C4-2B (cell line): ENCODE data around the gene UNKL.
A peak's percentile ranks its signal among the peaks of the same experiment; 100 is the strongest.

Experiments used
- H3K27ac ChIP-seq: fragments of 450-650 bp; 2 replicates; pipeline ENCODE4 v1.5.1; 2017
- CTCF ChIP-seq: fragments of 450-650 bp; conservative IDR thresholded peaks from 2 replicates; pipeline ENCODE4 v1.5.1; 2017; ENCODE audit warnings: mild to moderate bottlenecking
- ZFX ChIP-seq: fragments of 450-650 bp; IDR thresholded peaks from 2 replicates; pipeline ENCODE4 v1.6.1; 2017

The UNKL gene

DNA sequence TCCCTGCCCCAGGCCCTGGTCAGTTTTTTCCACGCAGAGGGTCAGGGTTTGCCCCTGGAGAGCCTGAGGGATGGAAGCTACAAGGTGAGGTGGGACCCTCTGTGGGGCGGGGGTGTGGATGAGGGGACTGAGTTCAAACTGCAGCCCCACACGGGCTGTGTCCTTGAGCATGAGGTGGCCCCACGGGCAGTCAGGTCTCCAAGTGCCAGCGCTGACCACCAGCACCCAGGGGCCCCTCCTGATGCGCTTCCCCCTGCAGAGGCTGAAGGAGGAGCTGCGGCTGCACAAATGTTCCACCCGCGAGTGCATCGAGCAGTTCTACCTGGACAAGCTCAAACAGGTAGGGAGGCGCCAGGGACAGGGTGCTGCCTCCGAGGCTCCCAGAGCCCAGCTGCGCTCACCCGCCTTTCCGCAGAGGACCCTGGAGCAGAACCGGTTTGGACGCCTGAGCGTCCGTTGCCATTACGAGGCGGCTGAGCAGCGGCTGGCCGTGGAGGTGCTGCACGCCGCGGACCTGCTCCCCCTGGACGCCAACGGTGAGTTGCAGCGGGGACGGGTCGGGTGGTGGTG lies 67.1 kb downstream of the UNKL start:
- TF ChIP-seq CTCF (no peak), ZFX (no peak)

GRCh38 chr16:1346422-1347285 lies 67.8 kb downstream of the UNKL start:
- no peak overlapping the region for H3K27ac ChIP-seq
- no peak for TF ChIP-seq CTCF
- TF ChIP-seq ZFX: no peak

More for the DNA sequence above, 67.1 kb downstream of the UNKL start:
- no peak overlapping the region for H3K27ac ChIP-seq

DNA sequence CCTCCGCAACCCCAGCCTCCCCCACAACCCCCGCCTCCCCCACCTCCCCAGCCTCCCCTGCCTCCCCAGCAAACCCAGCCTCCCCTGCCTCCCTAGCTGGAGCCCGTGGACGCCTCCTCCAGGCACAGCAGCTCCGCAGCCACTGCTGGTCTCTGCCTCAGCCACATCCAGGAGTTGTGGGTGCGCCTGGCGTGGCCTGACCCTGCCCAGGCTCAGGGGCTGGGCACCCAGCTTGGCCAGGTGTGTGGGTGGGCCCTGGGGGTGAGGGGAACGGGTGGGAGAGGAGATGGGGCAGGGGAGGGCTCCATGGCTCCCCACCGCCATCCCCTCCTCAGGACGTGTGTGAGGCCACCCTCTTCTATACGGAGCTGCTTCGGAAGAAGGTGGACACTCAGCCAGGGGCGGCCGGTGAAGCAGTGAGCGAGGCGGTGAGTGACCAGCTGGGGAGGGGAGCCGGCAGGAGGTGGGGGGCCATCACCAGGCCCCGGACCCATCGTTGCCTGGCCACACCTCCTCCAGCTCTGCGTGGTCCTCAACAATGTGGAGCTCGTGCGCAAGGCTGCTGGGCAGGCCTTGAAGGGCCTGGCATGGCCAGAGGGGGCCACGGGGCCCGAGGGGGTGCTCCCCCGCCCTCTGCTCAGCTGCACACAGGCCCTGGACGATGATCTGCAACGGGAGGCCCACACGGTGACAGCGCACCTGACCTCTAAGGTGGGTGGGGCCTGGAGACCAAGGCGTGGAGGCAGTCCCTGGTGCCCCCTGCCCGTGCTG lies 68.7 kb downstream of the UNKL start:
- TF ChIP-seq CTCF (no peak), ZFX (no peak)
- no peak overlapping the region for H3K27ac ChIP-seq

GRCh38 chr16:1345087-1345486 lies 69.4 kb downstream of the UNKL start:
- H3K27ac ChIP-seq: no peak overlapping the region
- TF ChIP-seq ZFX (no peak), CTCF (no peak)

- H3K27ac ChIP-seq: no peak overlapping the region
- no peak for TF ChIP-seq CTCF
Observed at GRCh38 chr16:1344499-1344898, 70.0 kb downstream of the UNKL start.

DNA sequence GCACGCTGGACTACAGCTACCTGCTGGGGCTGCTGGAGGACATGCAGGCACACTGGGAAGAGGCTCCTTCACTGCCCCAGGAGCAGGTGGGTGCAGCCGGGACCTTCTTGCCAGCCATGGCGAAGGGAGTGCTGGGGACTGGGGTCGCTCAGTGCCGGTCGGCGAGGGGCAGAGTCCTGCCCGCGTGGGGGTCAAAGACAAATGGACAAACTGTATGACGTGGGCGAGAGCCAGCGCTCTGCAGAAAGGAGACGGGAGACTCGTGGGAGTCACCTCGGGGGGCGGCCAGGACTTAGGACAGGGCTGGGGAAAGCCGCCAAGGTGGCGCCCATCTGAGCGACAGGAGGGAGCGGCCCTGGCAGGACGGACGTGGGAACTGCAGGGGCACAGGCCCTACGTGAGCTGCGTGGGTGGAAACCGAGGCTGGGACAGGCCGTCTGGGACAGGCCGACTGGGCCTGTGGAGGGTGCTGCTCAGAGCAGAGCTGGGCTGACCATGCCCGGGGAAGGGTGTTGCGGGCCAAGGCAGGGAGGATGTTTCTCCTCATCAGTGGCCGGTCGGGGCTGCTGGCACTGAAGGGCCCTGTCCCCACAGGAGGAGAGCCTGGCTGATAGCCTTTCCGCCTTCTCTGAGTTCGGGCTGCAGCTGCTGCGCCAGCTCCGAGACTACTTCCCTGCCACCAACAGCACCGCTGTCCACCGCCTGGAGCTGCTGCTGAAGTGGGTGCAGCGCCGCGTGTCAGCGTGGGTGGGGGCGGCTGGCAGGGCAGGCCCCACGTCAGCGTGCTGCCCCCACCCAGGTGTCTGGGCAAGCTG lies 70.9 kb downstream of the UNKL start:
- TF ChIP-seq CTCF (no peak), ZFX (no peak)
- H3K27ac ChIP-seq: peak overlapping the region; percentile 53
